Sigmoid colon (tissue), 7 donors: ENCODE data around the gene PPARA. TPM values are rescaled to one million over a fixed set of nuclear protein-coding genes. Genes with fewer than 3 reads are reported as not detected.

Experiments used
- DNase-seq: peaks from one replicate; pipeline ENCODE4 v3.0.0-alpha.2; 2019
- H3K27ac ChIP-seq, 4 donors: fragments of 200-600 bp; sonication (generic); one replicate each; pipeline ENCODE4 v1.5.1; 2016 to 2019; ENCODE audit warnings: mild to moderate bottlenecking in 1 of 4
- H3K27me3 ChIP-seq, 3 donors: fragments of 200-600 bp; sonication (generic); one replicate each; pipeline ENCODE4 v1.5.1; 2019; ENCODE audit warnings: mild to moderate bottlenecking in 1 of 3
- H3K36me3 ChIP-seq, 4 donors: fragments of 200-600 bp; sonication (generic); one replicate each; pipeline ENCODE4 v1.5.1; 2016 to 2019
- H3K4me1 ChIP-seq, 4 donors: fragments of 200-600 bp; sonication (generic); one replicate each; pipeline ENCODE4 v1.5.1; 2017 to 2019
- H3K4me3 ChIP-seq, 4 donors: fragments of 200-600 bp; sonication (generic); one replicate each; pipeline ENCODE4 v1.5.1; 2017 to 2019; ENCODE audit warnings: mild to moderate bottlenecking in 2 of 4, moderate library complexity in 1 of 4
- H3K9me3 ChIP-seq, 4 donors: fragments of 200-600 bp in 3 of 4; sonication (generic) in 3 of 4; one replicate each; pipeline versions ENCODE4 v1.5.1 to v1.6.1; 2013 to 2019
- CTCF ChIP-seq, 4 experiments: fragments of 450-650 bp in 3 of 4; fragments of 200-600 bp in 1 of 4; IDR thresholded peaks; one replicate each; pipeline ENCODE4 v1.5.1; 2016 to 2019; ENCODE audit warnings: antibody characterized with exemption in 4 of 4, mild to moderate bottlenecking in 3 of 4, moderate library complexity in 2 of 4
- EP300 ChIP-seq, 4 donors: sonication (generic); formaldehyde crosslinking; IDR thresholded peaks; one replicate each; pipeline ENCODE4 v1.6.1; 2017; ENCODE audit warnings: antibody characterized with exemption in 4 of 4
- POLR2A ChIP-seq, 2 donors: fragments of 450-650 bp; IDR thresholded peaks; one replicate each; pipeline ENCODE4 v1.6.1; 2016; ENCODE audit warnings: antibody characterized with exemption in 2 of 2, mild to moderate bottlenecking in 2 of 2, moderate library complexity in 2 of 2
- POLR2AphosphoS5 ChIP-seq, 4 donors: sonication (generic); formaldehyde crosslinking; IDR thresholded peaks; one replicate each; pipeline ENCODE4 v1.6.1; 2017; ENCODE audit warnings: antibody characterized with exemption in 4 of 4
- WGBS, 2 donors: extraction: QIAGEN DNeasy Blood & Tissue Kit; methylation state at CpG; one replicate each; pipeline ENCODE4 v1.1.7; 2013; 5-methylcytosine and 5-hydroxymethylcytosine counted together
- intact Hi-C: fragments of 100-400 bp; cut with DNase I; formaldehyde crosslinking; loops from one replicate; pipeline ENCODE4 v1.15.1; 2023
- polyA plus RNA-seq, 3 donors: library from polyadenylated mRNA; stranded (reverse); fragments of 200-250 nt; gene quantifications; one replicate each; pipeline ENCODE4 v1.2.3, GENCODE V29; 2013
- total RNA-seq, 4 donors: library from RNA; depleted of rRNA; stranded (reverse); fragments of >200 nt; gene quantifications; one replicate each; pipeline ENCODE4 v1.1.0, GENCODE V29; 2016
- donor health status: healthy with polysubstance abuse.
- donor health status: Bipolar disorder and iron deficiency.
- donor health status: healthy.

The PPARA gene
- total and polyA plus RNA-seq, 7 donors: 7.8 to 22.7 (median 20.1) TPM

DNA sequence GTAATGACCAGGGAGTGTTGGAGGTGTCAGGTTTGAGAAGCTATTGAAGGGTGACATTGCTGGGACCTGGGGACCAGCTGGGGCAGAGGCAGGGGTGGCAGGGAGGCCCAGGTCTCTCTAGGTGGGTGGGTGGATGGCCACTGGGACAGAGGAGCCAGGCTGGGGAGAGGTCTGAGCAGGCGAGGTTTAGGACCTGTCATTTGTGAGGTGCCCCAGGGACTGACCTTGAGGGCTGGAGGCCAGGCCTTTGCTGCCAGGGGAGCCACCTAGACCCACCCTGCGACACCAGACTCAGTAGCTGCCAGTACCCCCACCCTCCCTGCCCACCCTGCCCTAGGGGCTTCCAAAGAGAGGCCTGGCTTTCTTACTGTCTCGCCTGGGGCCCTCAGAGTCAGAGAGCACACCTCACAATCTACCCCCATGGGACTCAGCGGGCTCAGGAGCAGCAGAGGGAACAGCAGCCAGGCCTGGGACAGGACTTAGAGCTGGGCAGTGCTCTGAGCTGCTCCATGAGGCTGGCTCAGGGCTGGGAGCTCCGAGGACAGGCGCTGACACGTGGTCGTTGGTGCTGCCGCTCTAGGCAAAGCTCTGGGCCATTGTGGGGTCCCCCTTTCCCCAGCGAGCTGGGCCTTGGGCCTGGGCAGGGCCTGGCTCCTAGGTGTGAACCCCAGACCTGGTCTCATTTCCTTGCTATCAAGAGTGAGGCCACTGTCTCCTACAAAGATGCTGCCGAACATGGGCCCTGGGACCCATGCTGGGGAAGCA is 28.6 kb upstream of the PPARA start:
- intact Hi-C loops: loop anchor here (1.0 to 5.0 kb wide), 4 partner anchors 127 to 421 kb away; partner anchors contain the start of gene GTSE1
- Histone ChIP-seq H3K27me3 (no peaks in the 10 kb centered on the region), H3K4me3 (no peak overlapping the region), H3K9me3 (no peaks in the 10 kb centered on the region), H3K27ac (no peak overlapping the region), H3K36me3 (no peaks in the 10 kb centered on the region), H3K4me1 (peaks cover 0 to 29% (median 22%) of the 10 kb centered on the region in 4 donors)
- TF ChIP-seq EP300 (IDR thresholded peaks at IDR 0.05) (no peak), CTCF (IDR thresholded peaks at IDR 0.05) (no peak), POLR2AphosphoS5 (IDR thresholded peaks at IDR 0.05) (no peak), POLR2A (IDR thresholded peaks at IDR 0.05) (no peak)
- 79 to 87% methylated on average over 11 of the region's 11 CpGs for WGBS, 2 donors
- no peak for DNase-seq

GRCh38 chr22:46122511-46122971 is 27.8 kb upstream of the PPARA start:
- intact Hi-C loops: loop anchor here (1.0 to 5.0 kb wide), 4 partner anchors 126 to 420 kb away; partner anchors contain the start of gene GTSE1
- Histone ChIP-seq H3K27me3 (no peaks in the 10 kb centered on the region), H3K4me1 (peaks cover 0 to 22% (median 18%) of the 10 kb centered on the region in 4 donors), H3K4me3 (peak overlapping the region in 1 of 4 donors; percentile 16), H3K9me3 (no peaks in the 10 kb centered on the region), H3K27ac (no peak overlapping the region), H3K36me3 (no peaks in the 10 kb centered on the region)
- DNase-seq: peak; percentile 88
- TF ChIP-seq POLR2AphosphoS5 (IDR thresholded peaks at IDR 0.05) (no peak), CTCF (IDR thresholded peaks at IDR 0.05) (peak; percentile 95 to 97 (median 96))
- 19 to 22% methylated on average over 24 of the region's 24 CpGs for WGBS, 2 donors

- peaks cover 0 to 22% (median 18%) of the 10 kb centered on the region in 4 donors for H3K4me1 ChIP-seq
- WGBS, 2 donors: 75 to 76% methylated on average over 19 of the region's 19 CpGs
- TF ChIP-seq POLR2A (IDR thresholded peaks at IDR 0.05): no peak
- no peaks in the 10 kb centered on the region for H3K36me3 ChIP-seq
- intact Hi-C loops: loop anchor here (1.0 to 5.0 kb wide), 4 partner anchors 126 to 419 kb away; partner anchors contain the start of gene GTSE1
- H3K27ac ChIP-seq: no peak overlapping the region
- no peaks in the 10 kb centered on the region for H3K27me3 ChIP-seq
- no peaks in the 10 kb centered on the region for H3K9me3 ChIP-seq
- H3K4me3 ChIP-seq: no peak overlapping the region
- DNase-seq: no peak
Observed at GRCh38 chr22:46122980-46123693, 27.2 kb upstream of the PPARA start.

- Histone ChIP-seq H3K27me3 (no peaks in the 10 kb centered on the region), H3K9me3 (no peaks in the 10 kb centered on the region), H3K36me3 (no peaks in the 10 kb centered on the region), H3K4me1 (peaks cover 0 to 22% (median 18%) of the 10 kb centered on the region in 4 donors), H3K27ac (no peak overlapping the region), H3K4me3 (no peak overlapping the region)
- no peak for TF ChIP-seq EP300 (IDR thresholded peaks at IDR 0.05)
- no peak for TF ChIP-seq POLR2AphosphoS5 (IDR thresholded peaks at IDR 0.05)
- TF ChIP-seq CTCF (IDR thresholded peaks at IDR 0.05): no peak
- TF ChIP-seq POLR2A (IDR thresholded peaks at IDR 0.05): no peak
- 90 to 93% methylated on average over 15 of the region's 15 CpGs for WGBS, 2 donors
- no peak for DNase-seq
- intact Hi-C loops: loop anchor here (2.0 to 5.0 kb wide), 3 partner anchors 125 to 418 kb away; partner anchors contain the start of gene GTSE1
Observed at GRCh38 chr22:46123694-46124382, 26.5 kb upstream of the PPARA start.
